Neural cell (in vitro differentiated cells): Measurements from ENCODE around the gene BLVRA.

Experiments used
- CTCF ChIP-seq: fragments of 450-650 bp; IDR thresholded peaks from 2 replicates; pipeline ENCODE4 v1.5.1; 2014; ENCODE audit warnings: antibody characterized with exemption, mild to moderate bottlenecking, moderate library complexity; ENCODE audit not compliant: poor library complexity, severe bottlenecking
- EZH2 ChIP-seq: fragments of 200-600, 300-800 bp; shearing (Covaris generic), sonication (generic); IDR thresholded peaks from 2 replicates; pipeline ENCODE4 v1.6.1; 2014; ENCODE audit warnings: antibody characterized with exemption, low read length, borderline replicate concordance, mild to moderate bottlenecking; ENCODE audit not compliant: insufficient read depth, poor library complexity, severe bottlenecking

- no peak for TF ChIP-seq CTCF
- TF ChIP-seq EZH2 = no peak
Observed at GRCh38 chr7:43769791-43770465, 11.4 kb downstream of the BLVRA start.
